ENCODE results near the gene SH3TC2. TPM values are rescaled to one million over a fixed set of nuclear protein-coding genes. Genes with fewer than 3 reads are reported as not detected.
"Not testable (repeated sequence)": the region's sequence is repeated elsewhere in the genome, so short reads cannot be mapped to it uniquely, and the experiment has no call there.

SH3TC2 gene
- total RNA-seq, 4 donors from 2014 or later = 1.9 to 8.2 (median 5.2) TPM

DNA sequence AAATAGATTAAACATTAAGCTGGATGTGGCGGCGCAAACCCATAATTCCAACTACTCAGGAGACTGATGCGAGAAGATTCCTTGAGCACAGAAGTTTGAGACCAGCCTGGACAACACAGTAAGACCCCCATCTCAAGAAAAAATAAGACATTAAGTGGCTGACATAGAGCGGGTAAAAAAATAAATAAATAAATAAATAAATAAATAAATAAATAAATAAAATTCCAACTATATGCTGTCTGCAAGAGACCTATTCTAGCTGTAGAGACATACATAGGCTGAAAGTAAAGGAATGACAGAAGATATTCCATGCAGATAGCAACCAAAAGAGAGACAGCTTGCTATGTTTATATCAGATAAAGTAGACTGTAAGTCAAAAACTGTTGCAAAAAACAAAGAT lies 17.4 kb upstream of the SH3TC2 start:
- WGBS = 92% methylated on average over 4 of the region's 4 CpGs
- H3K27me3 ChIP-seq = no peaks in the 10 kb centered on the region
- no peaks in the 10 kb centered on the region for H3K9me3 ChIP-seq
- no peak overlapping the region for H3K4me3 ChIP-seq
- no peaks in the 10 kb centered on the region for H3K4me1 ChIP-seq
- DNase-seq (ENCODE audit: low spot score in 2 of 2) = no peak
- TF ChIP-seq EP300 (IDR thresholded peaks at IDR 0.05) (no peak), POLR2A (IDR thresholded peaks at IDR 0.05) (no peak), POLR2AphosphoS5 (IDR thresholded peaks at IDR 0.05) (no peak)
- TF ChIP-seq, protein P1, sequence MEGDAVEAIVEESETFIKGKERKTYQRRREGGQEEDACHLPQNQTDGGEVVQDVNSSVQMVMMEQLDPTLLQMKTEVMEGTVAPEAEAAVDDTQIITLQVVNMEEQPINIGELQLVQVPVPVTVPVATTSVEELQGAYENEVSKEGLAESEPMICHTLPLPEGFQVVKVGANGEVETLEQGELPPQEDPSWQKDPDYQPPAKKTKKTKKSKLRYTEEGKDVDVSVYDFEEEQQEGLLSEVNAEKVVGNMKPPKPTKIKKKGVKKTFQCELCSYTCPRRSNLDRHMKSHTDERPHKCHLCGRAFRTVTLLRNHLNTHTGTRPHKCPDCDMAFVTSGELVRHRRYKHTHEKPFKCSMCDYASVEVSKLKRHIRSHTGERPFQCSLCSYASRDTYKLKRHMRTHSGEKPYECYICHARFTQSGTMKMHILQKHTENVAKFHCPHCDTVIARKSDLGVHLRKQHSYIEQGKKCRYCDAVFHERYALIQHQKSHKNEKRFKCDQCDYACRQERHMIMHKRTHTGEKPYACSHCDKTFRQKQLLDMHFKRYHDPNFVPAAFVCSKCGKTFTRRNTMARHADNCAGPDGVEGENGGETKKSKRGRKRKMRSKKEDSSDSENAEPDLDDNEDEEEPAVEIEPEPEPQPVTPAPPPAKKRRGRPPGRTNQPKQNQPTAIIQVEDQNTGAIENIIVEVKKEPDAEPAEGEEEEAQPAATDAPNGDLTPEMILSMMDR (IDR thresholded peaks at IDR 0.05) = no peak
- H3K36me3 ChIP-seq = no peaks in the 10 kb centered on the region
- no peak overlapping the region for H3K27ac ChIP-seq

DNA sequence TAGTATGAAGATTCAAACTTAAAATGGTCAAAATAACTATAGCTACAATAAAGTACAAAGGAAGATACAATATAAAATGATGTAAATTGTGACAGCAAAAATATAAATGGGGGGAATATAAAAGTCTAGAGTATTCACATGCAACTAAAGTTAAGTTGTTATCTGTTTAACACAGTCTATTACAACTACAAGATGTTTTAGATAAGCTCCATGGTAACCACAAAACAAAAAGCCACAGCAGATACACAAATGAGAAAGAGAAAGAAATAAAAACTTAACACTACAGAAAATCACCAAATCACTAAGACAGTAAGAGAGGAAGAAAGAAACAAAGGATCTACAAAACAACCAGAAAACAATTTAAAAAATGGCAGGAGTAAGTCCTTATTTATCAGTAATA lies 17.0 kb upstream of the SH3TC2 start:
- Histone ChIP-seq H3K9me3 (no peaks in the 10 kb centered on the region), H3K4me1 (peaks cover under 1% of the 10 kb centered on the region), H3K4me3 (no peak overlapping the region), H3K27me3 (no peaks in the 10 kb centered on the region), H3K27ac (no peak overlapping the region), H3K36me3 (no peaks in the 10 kb centered on the region)
- TF ChIP-seq POLR2A (IDR thresholded peaks at IDR 0.05) (no peak), POLR2AphosphoS5 (IDR thresholded peaks at IDR 0.05) (no peak), EP300 (IDR thresholded peaks at IDR 0.05) (no peak)
- TF ChIP-seq, protein P1 (IDR thresholded peaks at IDR 0.05) = no peak
- DNase-seq (ENCODE audit: low spot score in 2 of 2) = no peak

DNA sequence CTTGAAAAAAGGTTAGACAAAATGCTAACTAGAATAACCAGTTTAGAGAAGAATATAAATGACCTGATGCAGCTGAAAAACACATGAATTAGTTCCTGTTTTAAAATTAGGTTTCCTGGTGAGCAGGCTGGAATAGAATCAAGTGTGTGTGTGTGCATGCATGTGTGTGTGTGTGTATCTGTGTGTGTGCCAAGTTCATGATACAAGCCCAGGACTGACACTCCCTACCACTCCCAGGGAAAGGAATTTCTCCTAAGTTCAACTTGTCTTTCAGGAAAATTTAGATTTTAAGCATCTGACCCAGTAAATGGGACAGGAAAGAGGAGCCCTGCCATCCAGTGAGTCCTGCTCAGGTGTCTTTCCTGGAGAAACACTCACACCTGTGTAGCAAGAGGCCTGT lies 11.2 kb upstream of the SH3TC2 start:
- not testable (repeated sequence) for H3K27me3 ChIP-seq; DNase-seq (ENCODE audit: low spot score in 2 of 2); H3K36me3 ChIP-seq; H3K9me3 ChIP-seq; H3K4me3 ChIP-seq
- peaks cover 18% of the 10 kb centered on the region for H3K4me1 ChIP-seq
- H3K27ac ChIP-seq = peak overlapping the region; percentile 48

DNA sequence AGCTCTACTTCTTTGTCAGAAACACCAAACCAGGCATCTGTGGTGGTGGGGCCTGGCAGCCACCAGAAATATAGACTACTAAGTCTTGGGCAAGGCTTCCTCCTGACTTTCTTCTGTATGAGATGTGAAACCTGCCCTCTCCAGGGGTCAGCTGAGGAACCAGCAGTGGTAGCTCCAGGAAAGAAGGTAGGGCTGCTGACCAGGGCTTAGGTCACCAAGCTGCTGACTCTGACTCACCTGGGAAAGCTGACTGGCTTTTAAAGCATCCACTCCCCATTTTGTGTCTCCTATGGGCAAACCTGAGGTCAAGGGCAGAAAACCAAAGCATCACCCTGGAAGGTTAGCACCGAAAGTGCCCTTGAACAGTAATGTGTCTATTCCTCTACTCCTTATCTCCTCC lies 10.4 kb upstream of the SH3TC2 start:
- Histone ChIP-seq H3K9me3 (no peaks in the 10 kb centered on the region), H3K4me3 (no peak overlapping the region), H3K36me3 (no peaks in the 10 kb centered on the region), H3K27ac (peak overlapping the region; percentile 35), H3K4me1 (peaks cover 18% of the 10 kb centered on the region), H3K27me3 (no peaks in the 10 kb centered on the region)
- no peak for TF ChIP-seq POLR2AphosphoS5 (IDR thresholded peaks at IDR 0.05)
- TF ChIP-seq, protein P1 (IDR thresholded peaks at IDR 0.05) = no peak
- no peak for TF ChIP-seq EP300 (IDR thresholded peaks at IDR 0.05)
- no peak for TF ChIP-seq POLR2A (IDR thresholded peaks at IDR 0.05)
- 100% methylated on average over 1 of the region's 1 CpG for WGBS
- DNase-seq (ENCODE audit: low spot score in 2 of 2) = no peak

DNA sequence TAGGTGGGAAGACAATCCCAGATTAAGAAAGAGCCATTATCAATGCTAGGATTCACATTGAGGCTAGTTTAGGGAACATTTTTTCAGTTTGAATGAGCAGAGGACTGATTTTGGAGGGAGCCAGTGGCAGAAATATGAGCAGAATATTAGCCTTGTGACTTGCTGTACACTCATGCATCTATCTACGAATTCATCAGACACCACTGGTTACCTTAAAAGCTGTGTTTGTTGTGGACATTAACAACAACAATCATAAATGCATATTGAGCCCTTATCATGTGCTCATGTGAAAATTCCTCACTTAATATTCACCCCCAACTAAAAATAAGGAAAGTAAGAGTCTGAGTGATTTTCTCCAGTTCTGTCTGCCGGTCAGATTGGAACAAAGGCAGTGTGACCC lies 9.9 kb upstream of the SH3TC2 start:
- H3K9me3 ChIP-seq = no peaks in the 10 kb centered on the region
- H3K36me3 ChIP-seq = no peaks in the 10 kb centered on the region
- H3K4me1 ChIP-seq = peaks cover 18% of the 10 kb centered on the region
- no peaks in the 10 kb centered on the region for H3K27me3 ChIP-seq
- TF ChIP-seq EP300 (IDR thresholded peaks at IDR 0.05) = no peak
- TF ChIP-seq, protein P1 (IDR thresholded peaks at IDR 0.05) = no peak
- no peak for TF ChIP-seq POLR2A (IDR thresholded peaks at IDR 0.05)
- TF ChIP-seq POLR2AphosphoS5 (IDR thresholded peaks at IDR 0.05) = no peak
- no peak overlapping the region for H3K4me3 ChIP-seq
- no peak for DNase-seq (ENCODE audit: low spot score in 2 of 2)
- H3K27ac ChIP-seq = peak overlapping the region; percentile 35
- WGBS = 97% methylated on average over 2 of the region's 2 CpGs

DNA sequence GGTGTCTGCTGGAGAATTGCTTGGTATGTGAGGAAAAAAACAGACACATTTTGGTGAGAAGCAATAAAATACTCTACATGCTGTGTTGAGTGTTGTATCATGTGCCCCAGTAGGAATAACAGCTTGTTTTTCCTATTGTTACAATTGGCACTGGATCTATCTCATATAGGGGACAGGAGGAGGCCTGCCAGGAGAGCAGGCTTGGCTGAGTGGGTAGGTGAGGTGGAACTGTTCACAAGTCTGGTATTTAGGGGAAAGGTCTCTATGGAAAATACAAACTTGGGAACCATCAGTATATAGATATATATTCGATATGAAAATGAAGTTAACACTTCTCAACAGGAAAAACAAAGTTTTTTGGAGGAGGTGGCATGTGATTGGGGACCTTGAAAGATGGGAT lies 9.5 kb upstream of the SH3TC2 start:
- no peaks in the 10 kb centered on the region for H3K27me3 ChIP-seq
- TF ChIP-seq EP300 (IDR thresholded peaks at IDR 0.05) = no peak
- TF ChIP-seq, protein P1 (IDR thresholded peaks at IDR 0.05) = no peak
- no peak for TF ChIP-seq POLR2A (IDR thresholded peaks at IDR 0.05)
- no peak for TF ChIP-seq POLR2AphosphoS5 (IDR thresholded peaks at IDR 0.05)
- no peaks in the 10 kb centered on the region for H3K9me3 ChIP-seq
- no peak overlapping the region for H3K27ac ChIP-seq
- 71% methylated on average over 1 of the region's 1 CpG for WGBS
- H3K4me1 ChIP-seq = peaks cover 18% of the 10 kb centered on the region
- no peak for DNase-seq (ENCODE audit: low spot score in 2 of 2)
- no peak overlapping the region for H3K4me3 ChIP-seq
- no peaks in the 10 kb centered on the region for H3K36me3 ChIP-seq
